Stimulated activated CD4-positive, alpha-beta T cell treated with anti-CD3 and anti-CD28 coated beads, TNF-alpha, amount 100 ng/mL, for 48 hours (primary cell): ENCODE results near the gene HLA-DQB2.
"Not testable (repeated sequence)": the region's sequence is repeated elsewhere in the genome, so short reads cannot be mapped to it uniquely, and the experiment has no call there.

Experiments
- DNase-seq, 3 donors: peaks; one replicate each; pipeline ENCODE4 v3.0.0-alpha.2; 2020; ENCODE audit warnings: low read depth in 3 of 3

Gene HLA-DQB2

GRCh38 chr6:32763421-32763820 lies at the start of gene HLA-DQB2:
HLA-DQB2 (minus strand) TSS chr6:32763532; CDS start chr6:32763470, 62 bp downstream.
- DNase-seq, result no peak

- DNase-seq, result no peak
Measured at GRCh38 chr6:32809171-32809570, 45.8 kb upstream of the HLA-DQB2 start.

- no peak for DNase-seq
Measured at GRCh38 chr6:32807020-32807580, 43.8 kb upstream of the HLA-DQB2 start.

GRCh38 chr6:32805404-32805803 lies 42.1 kb upstream of the HLA-DQB2 start:
- not testable (repeated sequence) for DNase-seq

- no peak for DNase-seq
Measured at GRCh38 chr6:32803416-32803815, 40.1 kb upstream of the HLA-DQB2 start.

GRCh38 chr6:32799740-32800139 lies 36.4 kb upstream of the HLA-DQB2 start:
- no peak for DNase-seq

- no peak for DNase-seq
Measured at GRCh38 chr6:32799168-32799567, 35.8 kb upstream of the HLA-DQB2 start.

- DNase-seq, result peak; percentile 49 to 60 (median 55)
Measured at GRCh38 chr6:32796848-32797776, 33.8 kb upstream of the HLA-DQB2 start.

- DNase-seq, result no peak
Measured at GRCh38 chr6:32794510-32794909, 31.2 kb upstream of the HLA-DQB2 start.

- DNase-seq, result no peak
Measured at GRCh38 chr6:32792901-32793435, 29.6 kb upstream of the HLA-DQB2 start.

GRCh38 chr6:32790306-32790705 lies 27.0 kb upstream of the HLA-DQB2 start:
- DNase-seq, result no peak

GRCh38 chr6:32785781-32786533 lies 22.6 kb upstream of the HLA-DQB2 start:
- DNase-seq, result peak in 2 of 3 donors; percentile 8 to 13

GRCh38 chr6:32782923-32783322 lies 19.6 kb upstream of the HLA-DQB2 start:
- DNase-seq, result not testable (repeated sequence)

- DNase-seq, result no peak
Measured at GRCh38 chr6:32779036-32779435, 15.7 kb upstream of the HLA-DQB2 start.

- no peak for DNase-seq
Measured at GRCh38 chr6:32775071-32775470, 11.7 kb upstream of the HLA-DQB2 start.

GRCh38 chr6:32774426-32774825 lies 11.1 kb upstream of the HLA-DQB2 start:
- DNase-seq, result no peak

- DNase-seq, result no peak
Measured at GRCh38 chr6:32772656-32773055, 9.3 kb upstream of the HLA-DQB2 start.

GRCh38 chr6:32764048-32764447 lies 716 bp upstream of the HLA-DQB2 start:
- no peak for DNase-seq

GRCh38 chr6:32761548-32761947 lies 1.8 kb downstream of the HLA-DQB2 start:
- DNase-seq, result no peak

- no peak for DNase-seq
Measured at GRCh38 chr6:32761072-32761471, 2.3 kb downstream of the HLA-DQB2 start.

GRCh38 chr6:32759669-32760068 lies 3.7 kb downstream of the HLA-DQB2 start:
- no peak for DNase-seq

- no peak for DNase-seq
Measured at GRCh38 chr6:32752580-32752979, 10.8 kb downstream of the HLA-DQB2 start.
